Glutamatergic neuron (in vitro differentiated cells): ENCODE results near the gene BMP5. TPM values are rescaled to one million over a fixed set of nuclear protein-coding genes. Genes with fewer than 3 reads are reported as not detected.

Source experiments
- DNase-seq: peaks from one replicate; pipeline ENCODE4 v3.0.0; 2022
- H3K27ac Mint-ChIP-seq: one replicate; pipeline ENCODE4 v1.8.0; 2020; ENCODE audit warnings: mild to moderate bottlenecking, mixed read lengths, inconsistent platforms; ENCODE audit not compliant: unreplicated experiment
- H3K27me3 Mint-ChIP-seq: one replicate; pipeline ENCODE4 v1.8.0; 2020; ENCODE audit warnings: mild to moderate bottlenecking, moderate library complexity, mixed read lengths, inconsistent platforms; ENCODE audit not compliant: unreplicated experiment
- H3K36me3 Mint-ChIP-seq: one replicate; pipeline ENCODE4 v1.8.0; 2020; ENCODE audit warnings: mild to moderate bottlenecking, mixed read lengths, inconsistent platforms; ENCODE audit not compliant: unreplicated experiment
- H3K4me1 Mint-ChIP-seq: one replicate; pipeline ENCODE4 v1.8.0; 2020; ENCODE audit warnings: mild to moderate bottlenecking, low read depth, mixed read lengths, inconsistent platforms; ENCODE audit not compliant: unreplicated experiment
- H3K4me3 Mint-ChIP-seq: one replicate; pipeline ENCODE4 v1.8.0; 2020; ENCODE audit warnings: mild to moderate bottlenecking, mixed read lengths, inconsistent platforms; ENCODE audit not compliant: unreplicated experiment
- H3K9me3 Mint-ChIP-seq: one replicate; pipeline ENCODE4 v1.8.0; 2020; ENCODE audit warnings: mild to moderate bottlenecking, moderate library complexity, mixed read lengths, inconsistent platforms; ENCODE audit not compliant: unreplicated experiment
- total RNA-seq: library from RNA; stranded (reverse); fragmentation: NEBNext Ultra II Directional; extraction: Animal tissue kit (Norgen Biotek cat#: 25700); gene quantifications from one replicate; pipeline ENCODE4 v1.2.1, GENCODE V29; 2021; ENCODE audit not compliant: unreplicated experiment
- TF ChIP-seq, protein P1 (sequence below): fragments of 200-600 bp; sonication (generic); IDR thresholded peaks from one replicate; pipeline ENCODE4 v1.5.0; 2021; ENCODE audit not compliant: partially characterized antibody, unreplicated experiment

BMP5 gene
- total RNA-seq, 1 donor from 2014 or later: 1.1 TPM

DNA sequence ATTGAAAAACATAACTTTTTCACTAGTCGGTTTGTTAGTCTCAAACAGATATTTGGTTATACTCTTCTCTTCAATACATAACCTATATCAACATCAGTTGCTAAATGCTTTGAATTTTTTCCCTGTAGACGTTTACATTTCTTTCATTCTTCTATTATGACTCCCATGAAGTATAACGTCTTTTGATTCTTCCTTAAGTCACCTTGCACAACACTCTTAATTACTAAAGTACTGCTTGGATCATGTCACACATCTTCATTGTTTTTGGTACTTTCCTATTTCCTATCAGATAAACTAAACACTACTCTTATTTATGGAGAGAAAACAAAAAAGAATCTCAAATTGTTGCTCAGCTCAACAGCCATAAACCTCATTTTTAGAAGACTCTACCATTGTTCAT lies 23.0 kb upstream of the BMP5 start:
- DNase-seq: no peak
- Mint-ChIP-seq H3K4me1 (no peaks in the 10 kb centered on the region), H3K27ac (no peak overlapping the region), H3K36me3 (no peaks in the 10 kb centered on the region), H3K27me3 (no peaks in the 10 kb centered on the region), H3K9me3 (no peaks in the 10 kb centered on the region), H3K4me3 (no peak overlapping the region)
- TF ChIP-seq, protein P1, sequence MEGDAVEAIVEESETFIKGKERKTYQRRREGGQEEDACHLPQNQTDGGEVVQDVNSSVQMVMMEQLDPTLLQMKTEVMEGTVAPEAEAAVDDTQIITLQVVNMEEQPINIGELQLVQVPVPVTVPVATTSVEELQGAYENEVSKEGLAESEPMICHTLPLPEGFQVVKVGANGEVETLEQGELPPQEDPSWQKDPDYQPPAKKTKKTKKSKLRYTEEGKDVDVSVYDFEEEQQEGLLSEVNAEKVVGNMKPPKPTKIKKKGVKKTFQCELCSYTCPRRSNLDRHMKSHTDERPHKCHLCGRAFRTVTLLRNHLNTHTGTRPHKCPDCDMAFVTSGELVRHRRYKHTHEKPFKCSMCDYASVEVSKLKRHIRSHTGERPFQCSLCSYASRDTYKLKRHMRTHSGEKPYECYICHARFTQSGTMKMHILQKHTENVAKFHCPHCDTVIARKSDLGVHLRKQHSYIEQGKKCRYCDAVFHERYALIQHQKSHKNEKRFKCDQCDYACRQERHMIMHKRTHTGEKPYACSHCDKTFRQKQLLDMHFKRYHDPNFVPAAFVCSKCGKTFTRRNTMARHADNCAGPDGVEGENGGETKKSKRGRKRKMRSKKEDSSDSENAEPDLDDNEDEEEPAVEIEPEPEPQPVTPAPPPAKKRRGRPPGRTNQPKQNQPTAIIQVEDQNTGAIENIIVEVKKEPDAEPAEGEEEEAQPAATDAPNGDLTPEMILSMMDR: no peak

DNA sequence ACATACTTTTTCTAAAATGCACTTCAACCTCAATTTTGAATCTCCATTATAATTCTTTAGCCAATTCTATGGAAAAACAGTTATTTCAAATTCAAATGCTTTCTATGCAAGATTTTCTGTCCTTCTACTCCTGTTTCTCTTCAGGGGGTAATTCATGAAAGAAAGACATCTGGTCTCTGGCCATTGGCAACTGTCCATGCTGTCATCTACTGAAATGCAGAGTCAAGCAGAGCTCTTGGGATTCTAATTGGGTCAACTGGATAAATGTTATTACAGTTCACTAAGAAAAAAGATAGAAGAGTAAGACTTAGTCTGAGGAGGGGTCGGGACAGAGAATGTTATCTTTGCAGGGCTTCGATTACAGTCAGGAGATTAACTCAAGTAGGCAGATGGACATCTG lies 22.0 kb upstream of the BMP5 start:
- Mint-ChIP-seq H3K36me3 (no peaks in the 10 kb centered on the region), H3K4me3 (no peak overlapping the region), H3K4me1 (no peaks in the 10 kb centered on the region), H3K27me3 (no peaks in the 10 kb centered on the region), H3K9me3 (no peaks in the 10 kb centered on the region), H3K27ac (no peak overlapping the region)
- DNase-seq: no peak
- TF ChIP-seq, protein P1: no peak

DNA sequence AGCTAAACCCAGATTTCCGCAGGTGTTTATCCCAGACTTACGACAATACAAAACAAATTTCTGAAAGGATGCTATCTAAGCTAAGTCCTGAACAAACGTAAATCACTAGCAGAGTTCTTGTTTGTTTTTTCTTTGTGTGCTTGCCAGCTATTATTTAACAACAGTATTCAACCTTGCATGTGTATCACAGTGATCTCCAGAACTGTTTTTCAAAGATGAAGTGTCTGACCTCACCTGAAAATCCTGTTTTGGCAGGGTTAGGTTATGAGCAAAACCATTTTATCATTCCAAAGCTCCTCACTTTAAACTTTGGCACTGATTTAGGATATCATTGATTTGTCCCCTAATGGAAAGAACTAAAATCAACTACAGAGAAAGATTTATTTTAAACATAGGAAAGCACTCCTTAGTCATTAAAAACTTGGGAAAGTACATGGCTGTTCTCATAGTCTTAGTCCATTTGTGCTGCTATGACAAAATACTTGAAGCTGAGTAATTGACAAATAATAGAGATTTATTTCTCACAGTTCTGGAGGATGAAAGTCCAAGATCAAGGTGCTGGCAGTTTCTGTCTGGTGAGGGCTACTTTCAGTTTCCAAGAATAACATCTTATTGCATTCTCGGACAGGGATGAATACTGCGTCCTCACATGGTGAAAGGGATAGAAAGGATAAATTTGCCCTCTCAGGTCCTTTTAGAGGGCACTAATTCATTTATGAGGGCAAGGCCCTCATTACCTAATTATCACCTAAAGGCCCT lies 20.8 kb upstream of the BMP5 start:
- Mint-ChIP-seq H3K9me3 (no peaks in the 10 kb centered on the region), H3K4me3 (no peak overlapping the region), H3K27me3 (no peaks in the 10 kb centered on the region), H3K36me3 (no peaks in the 10 kb centered on the region), H3K4me1 (no peaks in the 10 kb centered on the region), H3K27ac (no peak overlapping the region)
- TF ChIP-seq, protein P1: no peak
- no peak for DNase-seq

DNA sequence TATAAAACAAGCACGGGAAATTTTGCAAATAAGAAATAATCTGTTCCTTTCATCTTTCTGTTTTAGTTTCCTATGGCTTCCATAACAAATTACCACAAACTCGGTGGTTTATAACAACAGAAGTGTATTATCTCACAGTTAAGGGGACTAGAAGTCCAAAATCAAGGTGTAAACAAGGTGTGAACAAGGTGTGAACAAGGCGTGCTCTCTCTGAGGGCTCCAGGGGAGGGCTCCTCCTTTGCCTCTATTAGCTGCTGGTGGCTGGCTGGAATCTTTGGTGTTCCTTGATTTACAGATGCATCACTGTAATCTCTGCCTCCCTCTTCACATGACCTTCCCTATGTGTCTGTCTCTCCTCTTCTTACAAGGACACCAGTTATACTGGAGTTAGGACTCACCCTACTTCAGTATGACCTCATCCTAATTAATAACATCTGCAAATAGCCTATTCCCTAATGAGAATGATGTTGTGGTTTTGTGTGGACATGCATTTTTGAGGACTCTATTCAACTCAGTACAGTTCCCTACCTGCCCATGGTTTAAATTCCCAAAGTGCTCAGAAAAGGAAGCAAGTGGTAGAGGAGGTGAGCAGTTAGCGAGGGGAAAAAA lies 17.5 kb upstream of the BMP5 start:
- H3K4me3 Mint-ChIP-seq: no peak overlapping the region
- H3K4me1 Mint-ChIP-seq: no peaks in the 10 kb centered on the region
- DNase-seq: no peak
- TF ChIP-seq, protein P1: no peak
- H3K27ac Mint-ChIP-seq: no peak overlapping the region
- H3K9me3 Mint-ChIP-seq: no peaks in the 10 kb centered on the region
- no peaks in the 10 kb centered on the region for H3K27me3 Mint-ChIP-seq
- H3K36me3 Mint-ChIP-seq: no peaks in the 10 kb centered on the region

DNA sequence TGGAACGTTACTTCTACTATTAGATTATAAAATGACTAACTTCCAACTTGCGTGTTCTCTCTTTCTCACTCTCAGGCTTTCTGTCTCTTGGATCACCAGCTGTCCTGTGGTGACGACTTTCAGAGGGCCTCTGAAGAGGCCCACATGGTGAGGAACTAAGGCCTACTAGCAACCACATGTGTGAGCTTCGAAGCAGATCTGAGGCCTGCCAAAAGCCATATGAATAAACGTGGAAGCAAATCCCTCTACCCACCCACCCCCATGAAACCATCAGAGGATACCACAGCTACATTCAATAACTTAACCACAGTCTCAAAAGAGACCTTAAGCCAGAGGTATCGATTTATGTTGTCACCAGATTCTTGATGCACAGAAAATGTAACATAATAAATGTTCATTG lies 13.5 kb upstream of the BMP5 start:
- H3K4me3 Mint-ChIP-seq: no peak overlapping the region
- DNase-seq: no peak
- H3K4me1 Mint-ChIP-seq: no peaks in the 10 kb centered on the region
- no peak overlapping the region for H3K27ac Mint-ChIP-seq
- no peaks in the 10 kb centered on the region for H3K9me3 Mint-ChIP-seq
- H3K27me3 Mint-ChIP-seq: no peaks in the 10 kb centered on the region
- TF ChIP-seq, protein P1: no peak
- H3K36me3 Mint-ChIP-seq: no peaks in the 10 kb centered on the region
